Measurements from ENCODE around the gene NXF2.
"Not testable (repeated sequence)": the region's sequence is repeated elsewhere in the genome, so short reads cannot be mapped to it uniquely, and the experiment has no call there.

Gene NXF2, protein sequence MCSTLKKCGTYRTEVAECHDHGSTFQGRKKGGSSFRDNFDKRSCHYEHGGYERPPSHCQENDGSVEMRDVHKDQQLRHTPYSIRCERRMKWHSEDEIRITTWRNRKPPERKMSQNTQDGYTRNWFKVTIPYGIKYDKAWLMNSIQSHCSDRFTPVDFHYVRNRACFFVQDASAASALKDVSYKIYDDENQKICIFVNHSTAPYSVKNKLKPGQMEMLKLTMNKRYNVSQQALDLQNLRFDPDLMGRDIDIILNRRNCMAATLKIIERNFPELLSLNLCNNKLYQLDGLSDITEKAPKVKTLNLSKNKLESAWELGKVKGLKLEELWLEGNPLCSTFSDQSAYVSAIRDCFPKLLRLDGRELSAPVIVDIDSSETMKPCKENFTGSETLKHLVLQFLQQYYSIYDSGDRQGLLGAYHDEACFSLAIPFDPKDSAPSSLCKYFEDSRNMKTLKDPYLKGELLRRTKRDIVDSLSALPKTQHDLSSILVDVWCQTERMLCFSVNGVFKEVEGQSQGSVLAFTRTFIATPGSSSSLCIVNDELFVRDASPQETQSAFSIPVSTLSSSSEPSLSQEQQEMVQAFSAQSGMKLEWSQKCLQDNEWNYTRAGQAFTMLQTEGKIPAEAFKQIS

DNA sequence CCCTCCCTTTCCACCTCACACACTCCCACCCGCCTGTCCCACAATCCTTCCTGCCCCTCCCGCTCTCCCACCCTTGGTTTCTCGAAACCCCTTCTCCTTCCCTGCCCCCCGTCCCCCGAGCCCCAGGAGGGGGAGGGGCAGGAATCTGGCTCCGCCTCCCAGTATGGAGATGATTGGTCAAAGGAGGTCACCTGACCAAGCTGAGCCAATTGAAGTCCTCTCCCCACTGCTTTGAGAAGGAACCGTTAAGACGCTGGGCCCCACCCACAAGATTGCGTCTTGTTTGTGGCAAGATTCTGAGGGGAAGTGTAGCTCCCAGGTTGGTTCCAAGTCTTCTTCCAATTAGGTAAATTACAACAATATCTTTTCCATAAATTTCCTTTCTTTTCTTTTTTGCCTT lies at the start of gene NXF2:
TSS of gene NXF2 (plus strand) at position 275 of the 400 bp plus-strand sequence. CDS start 59,912 bp downstream, outside the sequence.
- DNase-seq (ENCODE audit: low spot score), result not testable (repeated sequence)

DNA sequence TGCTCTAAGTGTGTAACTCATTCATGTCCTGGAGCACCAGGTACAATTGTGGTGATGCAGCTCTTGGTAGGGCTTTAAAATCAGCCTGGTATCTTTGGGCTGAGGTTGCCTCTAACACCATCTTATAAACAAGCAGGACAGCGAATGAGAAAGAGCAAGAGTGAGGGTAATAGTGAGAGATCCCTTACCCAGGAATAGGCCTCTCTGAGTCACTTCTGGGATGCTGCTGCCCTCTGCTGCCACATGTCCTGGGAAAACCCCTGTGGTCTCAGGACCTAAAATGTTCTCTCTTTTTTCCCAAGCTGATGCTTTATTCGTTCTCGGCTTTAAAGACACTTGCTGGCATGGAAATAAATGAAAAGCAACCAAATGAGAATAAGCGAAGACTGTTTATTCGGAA lies 39.0 kb upstream of the NXF2 start:
- not testable (repeated sequence) for DNase-seq (ENCODE audit: low spot score)

DNA sequence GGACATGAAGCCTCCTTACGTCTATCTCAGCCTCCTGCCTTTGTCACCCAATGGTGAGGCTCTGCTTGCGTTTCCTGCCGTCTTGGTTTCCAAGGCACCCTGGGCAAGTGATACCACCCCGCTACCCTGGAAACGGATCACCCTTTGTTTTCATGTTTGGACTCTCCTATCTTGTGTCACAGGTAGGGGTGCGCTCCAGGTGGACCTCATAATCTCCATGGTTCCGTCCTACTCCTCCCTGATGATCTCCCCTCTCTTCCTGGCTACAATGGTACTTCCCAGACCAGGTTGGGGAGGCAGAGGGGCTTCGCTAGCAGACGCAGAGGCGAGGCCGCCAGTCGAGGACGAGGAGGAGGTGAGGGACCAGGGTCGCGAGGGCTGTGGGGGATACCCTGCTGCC lies 32.0 kb upstream of the NXF2 start, which contains the start of gene TCP11X1:
TSS of gene TCP11X1 (plus strand) at position 316 of the 400 bp plus-strand sequence.
- DNase-seq (ENCODE audit: low spot score), result not testable (repeated sequence)

DNA sequence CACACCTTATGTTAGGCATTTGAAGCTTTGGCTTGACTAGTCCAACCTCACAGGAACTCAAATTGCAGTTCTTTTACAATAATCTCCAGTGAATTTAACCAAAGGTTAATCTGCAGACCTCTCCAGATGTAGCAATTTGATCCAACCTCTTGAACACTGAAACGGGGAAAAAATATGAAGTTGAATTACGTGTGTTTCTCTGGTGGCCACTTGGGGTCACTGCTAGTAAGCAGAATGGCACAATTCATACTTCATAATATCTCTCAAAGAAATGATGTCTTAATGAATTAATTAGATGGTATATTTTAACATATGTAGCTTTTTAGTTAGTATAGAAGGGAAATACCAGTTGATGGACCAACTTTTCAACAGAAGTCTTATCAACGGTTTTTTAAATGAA lies 30.5 kb upstream of the NXF2 start:
- not testable (repeated sequence) for DNase-seq (ENCODE audit: low spot score)

DNA sequence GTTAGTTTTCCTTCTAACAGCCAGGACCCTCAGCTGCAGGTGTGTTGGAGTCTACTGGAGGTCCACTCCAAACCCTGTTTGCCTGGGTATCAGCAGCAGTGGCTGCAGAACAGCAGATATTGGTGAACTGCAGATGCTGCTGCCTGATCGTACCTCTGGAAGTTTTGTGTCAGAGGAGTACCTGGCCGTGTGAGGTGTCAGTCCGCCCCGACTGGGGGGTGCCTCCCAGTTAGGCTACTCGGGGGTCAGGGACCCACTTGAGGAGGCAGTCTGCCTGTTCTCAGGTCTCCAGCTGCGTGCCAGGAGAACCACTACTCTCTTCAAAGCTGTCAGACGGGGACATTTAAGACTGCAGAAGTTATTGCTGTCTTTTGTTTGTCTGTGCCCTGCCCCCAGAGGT lies 11.3 kb upstream of the NXF2 start:
- not testable (repeated sequence) for DNase-seq (ENCODE audit: low spot score)

DNA sequence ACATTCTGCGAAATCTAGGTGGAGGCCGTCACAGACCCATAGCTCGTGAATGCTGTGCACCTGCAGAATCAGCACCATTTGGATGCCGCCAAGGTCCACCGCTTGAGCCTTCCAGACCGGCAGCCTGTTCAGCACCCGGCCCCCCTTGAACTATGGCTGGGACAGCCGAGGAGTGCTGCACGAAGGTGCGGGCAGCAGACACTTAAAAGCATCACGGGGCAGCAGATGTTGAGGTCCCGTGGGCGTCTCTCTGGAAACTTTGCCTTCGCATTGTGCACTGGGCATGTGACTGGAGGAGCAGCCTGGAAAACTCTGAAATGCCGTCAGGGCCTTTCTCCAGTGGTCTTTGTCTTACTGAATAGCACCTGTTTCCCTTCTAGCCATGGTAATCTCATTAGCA lies 6.7 kb upstream of the NXF2 start:
- DNase-seq (ENCODE audit: low spot score), result not testable (repeated sequence)

DNA sequence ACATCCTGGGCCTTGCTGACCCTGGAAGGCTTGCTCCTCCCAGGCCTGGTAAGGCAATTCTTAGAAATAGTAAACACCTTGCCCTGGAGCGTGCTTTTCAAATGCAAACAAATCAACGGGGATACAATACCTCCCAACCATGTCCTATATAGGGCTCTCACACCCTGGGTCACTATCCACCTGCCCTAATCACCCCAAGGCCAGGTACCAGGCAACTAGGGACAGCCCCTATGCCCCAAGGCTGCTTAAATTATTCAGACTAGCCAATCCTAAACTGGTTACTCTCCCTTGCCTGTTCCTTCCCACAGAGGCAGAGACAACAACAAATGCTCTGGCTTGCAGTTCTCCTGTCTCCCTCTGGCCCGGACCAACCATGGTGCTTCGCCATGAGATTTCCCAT lies 25.3 kb downstream of the NXF2 start:
- DNase-seq (ENCODE audit: low spot score), result not testable (repeated sequence)

DNA sequence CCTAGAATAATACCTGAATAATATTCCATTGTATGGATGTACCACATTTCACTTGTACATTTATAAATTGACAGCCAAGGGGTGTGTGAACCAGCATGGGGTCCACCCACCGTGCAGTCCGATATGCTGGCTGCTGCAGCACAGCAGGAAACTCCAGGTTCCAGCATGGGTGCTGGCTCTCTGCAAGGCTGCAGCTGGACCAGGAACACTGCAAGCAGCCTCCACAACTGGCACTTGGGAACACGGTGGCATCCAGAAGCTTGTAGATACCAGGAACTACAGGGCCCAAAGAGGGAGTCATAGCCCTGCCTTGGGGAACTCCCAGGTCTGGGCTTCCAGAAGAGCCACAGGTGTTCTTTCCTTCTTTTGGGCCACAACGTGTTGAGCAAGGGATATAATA lies 91.2 kb downstream of the NXF2 start:
- DNase-seq (ENCODE audit: low spot score), result no peak

DNA sequence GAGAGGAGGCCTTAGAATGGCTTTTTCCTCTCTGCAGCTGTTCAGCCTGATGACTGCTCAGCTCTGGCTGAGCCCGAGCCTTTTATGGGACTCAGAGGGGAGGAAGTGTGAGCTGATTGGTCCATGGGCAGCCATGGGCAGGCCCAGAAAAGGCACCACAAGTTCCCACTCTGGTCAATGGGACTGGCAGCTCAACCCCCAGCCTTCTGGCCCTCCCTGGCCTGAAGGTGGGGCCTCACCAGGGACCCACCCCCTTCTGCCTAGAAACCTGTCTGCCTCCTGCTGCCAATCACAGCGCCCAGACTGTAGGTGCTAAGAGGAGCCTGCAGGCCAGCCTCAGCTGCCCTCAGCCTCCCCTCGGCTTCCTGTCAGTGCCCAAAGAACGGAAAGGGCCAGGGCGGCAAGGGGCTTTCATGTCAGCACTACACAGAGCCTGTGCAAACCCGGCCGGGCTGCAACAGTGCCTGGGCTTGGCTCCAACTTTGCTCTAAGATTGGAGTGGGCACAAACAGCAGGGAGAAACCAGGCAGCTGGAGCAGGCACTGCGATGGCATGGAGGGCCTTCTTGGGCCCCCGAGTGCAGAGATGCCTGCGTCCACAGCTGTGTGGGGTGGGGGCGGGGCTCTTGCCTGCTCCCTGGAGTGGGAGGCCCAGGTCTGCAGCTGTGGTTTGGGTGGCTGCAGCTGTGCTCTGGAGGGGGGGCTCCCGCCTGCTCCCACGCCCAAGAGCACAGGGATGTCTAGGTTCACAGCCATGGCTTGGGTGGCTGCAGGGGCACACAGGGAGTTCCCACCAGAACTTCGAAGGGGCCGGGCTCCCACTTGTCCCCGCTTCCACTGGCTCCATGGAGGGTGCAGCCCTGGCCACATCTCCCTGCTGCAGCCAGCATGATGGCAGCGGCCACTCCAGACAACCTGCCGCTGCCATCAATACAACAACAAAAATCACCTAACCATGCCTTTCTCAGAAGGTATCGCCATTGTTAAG lies 92.6 kb downstream of the NXF2 start:
- no peak for DNase-seq (ENCODE audit: low spot score)

DNA sequence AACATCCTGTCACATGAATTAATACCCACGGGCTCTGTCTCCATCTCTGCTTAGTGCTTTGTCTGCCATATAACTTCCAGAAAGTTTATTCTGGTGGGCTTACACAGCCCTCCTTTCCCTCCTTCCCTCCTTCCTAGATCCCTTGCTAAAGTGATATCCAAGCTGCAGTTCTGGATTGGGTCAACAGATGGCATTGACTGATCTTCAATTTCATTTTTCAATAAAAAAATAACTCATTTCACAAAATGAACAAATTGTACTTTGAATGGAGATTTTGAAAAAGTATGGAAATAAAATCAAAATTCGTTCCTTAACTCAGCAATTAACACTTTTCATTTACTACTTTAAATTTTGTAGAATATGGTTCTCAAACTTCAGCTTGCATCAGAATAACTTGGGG lies 94.9 kb downstream of the NXF2 start:
- DNase-seq (ENCODE audit: low spot score), result no peak

DNA sequence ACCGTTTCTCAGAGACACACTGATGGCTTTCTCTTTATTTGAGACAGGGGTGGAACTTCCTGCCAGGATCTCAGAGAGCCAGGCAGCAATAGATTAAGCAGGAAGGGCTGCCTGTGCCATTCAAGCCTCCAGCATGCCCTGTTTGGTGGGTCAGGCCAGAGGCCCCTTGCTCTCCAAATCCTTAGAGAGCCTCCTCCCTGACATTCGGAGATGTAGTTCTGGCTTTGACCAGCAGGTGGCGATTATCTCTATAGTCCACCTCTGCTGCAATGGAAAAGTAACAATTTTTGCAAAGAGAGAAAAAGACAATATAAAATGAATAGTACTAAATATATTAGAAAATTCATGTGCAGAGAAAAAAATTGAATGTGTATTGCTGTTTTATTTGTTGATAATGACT lies 98.9 kb downstream of the NXF2 start:
- peak; percentile 61 for DNase-seq (ENCODE audit: low spot score)

Measured in hematopoietic multipotent progenitor cell treated with erythropoietin and hydrocortisone succinate and interleukin-3 and kit ligand, for 17 days (in vitro differentiated cells).